Stimulated activated CD4-positive, alpha-beta T cell treated with anti-CD3 and anti-CD28 coated beads, TNF-alpha, amount 100 ng/mL, for 24 hours (primary cell): ENCODE measurements around the gene SAXO2.
"Not testable (repeated sequence)": the region's sequence is repeated elsewhere in the genome, so short reads cannot be mapped to it uniquely, and the experiment has no call there.

ENCODE experiments used
- DNase-seq, 3 experiments: peaks; one replicate each; pipeline ENCODE4 v3.0.0-alpha.2; 2020; ENCODE audit warnings: low read depth in 3 of 3

SAXO2 gene, protein sequence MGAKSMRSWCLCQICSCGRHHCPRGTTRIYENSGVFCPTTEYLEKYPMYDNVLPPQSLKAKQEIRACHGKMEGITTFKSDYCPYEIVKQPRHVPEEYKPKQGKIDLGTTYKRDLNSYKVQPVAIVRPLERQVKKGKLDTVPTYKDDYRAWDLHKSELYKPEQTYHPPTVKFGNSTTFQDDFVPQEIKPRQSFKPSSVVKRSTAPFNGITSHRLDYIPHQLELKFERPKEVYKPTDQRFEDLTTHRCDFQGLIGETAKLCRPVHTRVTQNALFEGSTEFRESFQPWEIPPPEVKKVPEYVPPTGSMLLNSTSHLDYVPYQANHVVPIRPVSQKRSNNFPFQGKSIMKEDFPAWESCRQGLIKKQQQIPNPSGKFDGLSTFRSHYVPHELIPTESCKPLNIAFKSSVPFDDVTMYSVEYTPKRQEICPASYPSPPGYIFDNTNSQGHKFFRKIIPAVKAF

DNA sequence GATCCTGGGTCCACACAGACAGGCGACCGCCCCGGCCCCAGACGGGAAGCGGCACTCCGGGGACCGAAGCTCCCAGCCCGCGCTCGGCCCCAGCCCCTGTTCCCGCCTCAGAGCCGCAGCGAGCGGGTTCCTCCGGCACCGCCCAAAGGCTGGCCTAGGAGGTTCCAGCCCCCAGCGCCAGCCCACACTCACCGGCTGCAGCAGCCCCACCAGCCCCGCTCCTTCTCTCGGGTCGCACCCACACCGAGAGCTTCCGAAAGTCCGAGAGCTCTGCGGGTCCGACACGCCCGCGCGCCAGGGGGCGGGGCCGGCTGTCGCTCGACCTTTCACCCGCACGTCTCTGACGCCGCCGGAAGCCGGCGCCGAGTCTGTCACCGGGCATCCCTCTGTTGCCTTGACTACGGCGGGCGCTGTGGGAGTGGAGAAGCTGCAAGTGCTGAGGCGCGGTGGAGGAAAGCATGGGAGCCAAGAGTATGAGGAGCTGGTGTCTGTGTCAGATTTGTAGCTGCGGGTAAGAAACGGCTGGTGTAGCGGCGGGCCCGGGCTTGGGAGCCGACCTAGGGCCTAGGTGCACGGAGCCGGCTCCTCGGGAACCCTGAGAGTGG, at the start of gene SAXO2, which contains the start of gene EFL1:
Gene SAXO2, plus strand, starts transcription at position 397 of the 605 bp plus-strand sequence. Its CDS starts 62 bp downstream, at position 459.
Gene EFL1, minus strand, starts transcription at position 313 of the 605 bp plus-strand sequence. CDS start 956 bp downstream, outside the sequence.
- peak; percentile 88 to 95 (median 89) for DNase-seq

DNA sequence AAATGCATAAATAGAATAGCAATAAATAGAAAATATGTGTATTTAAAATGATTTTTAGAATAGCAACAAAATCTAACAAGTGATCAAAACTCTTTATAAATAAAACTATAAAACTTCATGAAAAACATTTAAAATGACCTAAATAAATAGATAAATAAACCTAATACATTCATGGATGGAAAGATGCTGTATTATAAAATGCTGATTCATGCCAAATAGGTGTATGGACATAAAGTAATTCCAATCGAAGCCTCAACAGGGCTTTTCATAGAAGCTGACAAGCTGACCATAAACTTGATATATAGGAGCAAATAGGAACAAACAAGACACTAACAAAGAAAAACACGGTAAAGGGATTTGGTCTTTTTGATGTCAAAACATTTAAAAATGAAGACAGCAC, 46.5 kb upstream of the SAXO2 start:
- DNase-seq, result not testable (repeated sequence)

DNA sequence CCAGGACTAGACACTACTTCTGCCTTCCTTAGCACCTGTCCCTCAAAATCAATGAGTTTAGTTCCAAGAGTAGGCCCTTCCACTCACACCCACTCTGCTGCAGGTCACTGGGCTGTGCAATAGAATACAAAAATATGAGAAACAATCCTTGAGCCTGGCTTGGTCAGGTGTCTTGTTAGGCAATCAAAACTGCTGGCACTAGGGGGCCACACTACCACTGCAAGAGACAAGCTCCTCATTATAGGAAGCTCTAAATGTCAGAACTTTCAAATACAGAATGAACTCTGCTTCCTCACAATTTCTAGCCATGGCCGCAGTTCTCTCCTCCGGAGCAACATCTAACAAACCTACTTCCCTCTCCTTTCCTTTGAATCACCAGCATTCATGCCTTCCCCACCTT, 41.1 kb upstream of the SAXO2 start:
- DNase-seq, result peak in 1 of 3 experiments; percentile 4

DNA sequence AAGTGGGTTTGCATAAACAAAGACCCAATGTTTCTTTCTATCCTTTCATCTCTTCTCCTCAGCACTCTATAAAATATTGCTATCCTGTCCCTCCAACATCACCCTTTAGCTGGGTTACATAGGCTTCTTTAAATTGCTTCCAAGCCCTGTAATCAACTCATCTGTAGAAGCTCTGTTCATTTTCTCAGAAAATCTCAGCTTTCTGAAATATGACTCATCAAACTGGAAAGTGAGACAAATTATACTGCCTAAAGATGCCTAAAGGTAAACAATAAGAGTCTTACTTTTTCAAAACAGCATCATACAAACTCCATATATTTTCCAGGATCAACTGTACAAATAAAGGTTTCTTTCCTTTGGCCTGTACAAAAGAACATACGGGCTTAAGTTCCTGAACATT, 33.9 kb upstream of the SAXO2 start:
- DNase-seq, result no peak

DNA sequence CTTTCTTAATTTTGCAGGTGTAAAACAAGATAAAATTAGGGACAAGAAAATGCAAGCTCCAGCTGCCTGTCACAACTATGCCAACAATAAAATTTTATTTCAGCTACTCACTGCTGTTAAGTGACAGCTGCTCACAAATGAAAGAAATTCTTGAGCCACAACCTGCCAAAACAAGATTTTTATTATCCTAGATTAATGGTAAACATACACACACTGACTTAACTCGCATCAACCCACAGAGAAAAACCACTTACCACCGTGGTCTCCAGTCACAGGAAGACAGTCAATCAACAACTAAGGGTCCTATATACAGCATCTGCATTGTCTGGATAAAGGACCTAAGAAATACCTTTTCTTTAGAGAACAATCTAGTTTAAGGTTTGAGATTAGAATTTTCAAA, 31.4 kb upstream of the SAXO2 start:
- DNase-seq, result no peak

DNA sequence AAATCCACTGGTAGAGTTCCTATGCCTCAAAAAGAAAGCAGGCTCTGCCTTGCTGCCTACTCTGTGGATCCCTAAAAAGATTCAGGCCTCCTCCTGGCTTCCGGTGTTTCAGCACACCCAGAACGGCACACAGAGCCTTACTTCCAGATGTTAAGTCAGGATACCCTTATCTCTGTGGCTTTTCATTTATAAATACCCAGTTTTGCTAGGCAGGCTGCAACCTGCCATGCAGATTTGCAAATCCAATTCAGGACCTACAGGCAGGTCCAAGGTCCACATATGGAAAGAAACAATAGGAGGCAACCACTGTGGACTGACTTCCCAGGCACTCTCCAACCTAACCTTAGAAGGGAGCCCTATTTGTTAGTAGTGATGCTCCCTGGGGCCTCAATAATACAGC, 30.8 kb upstream of the SAXO2 start:
- DNase-seq, result no peak

DNA sequence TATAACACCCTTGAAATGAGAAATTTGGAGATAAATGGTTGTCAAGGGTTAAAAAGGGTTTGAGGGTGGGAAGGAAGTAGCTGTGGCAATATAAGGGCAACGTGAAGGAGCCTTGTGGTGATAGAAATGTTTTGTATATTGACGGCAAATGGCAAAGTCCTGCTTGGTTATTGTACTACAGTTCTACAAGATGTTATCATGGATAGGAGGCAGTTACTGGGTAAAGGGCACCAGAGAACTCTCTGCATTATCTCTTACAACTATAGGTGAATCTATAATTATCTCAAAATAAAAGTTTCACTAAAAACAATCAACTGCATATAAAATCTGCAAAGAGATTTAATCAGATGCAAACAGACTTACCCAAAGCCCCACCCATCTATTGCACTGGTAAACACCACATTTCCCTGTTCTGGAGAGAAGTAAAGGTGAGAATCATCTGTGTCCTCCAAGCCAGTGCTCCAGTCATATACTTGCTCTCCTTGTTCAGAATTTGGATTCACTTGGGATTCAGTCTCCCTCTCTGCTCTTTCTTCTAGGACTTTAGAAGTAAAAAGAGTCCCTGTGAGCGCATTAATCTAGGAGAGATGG, 24.6 kb upstream of the SAXO2 start:
- DNase-seq, result not testable (repeated sequence)

DNA sequence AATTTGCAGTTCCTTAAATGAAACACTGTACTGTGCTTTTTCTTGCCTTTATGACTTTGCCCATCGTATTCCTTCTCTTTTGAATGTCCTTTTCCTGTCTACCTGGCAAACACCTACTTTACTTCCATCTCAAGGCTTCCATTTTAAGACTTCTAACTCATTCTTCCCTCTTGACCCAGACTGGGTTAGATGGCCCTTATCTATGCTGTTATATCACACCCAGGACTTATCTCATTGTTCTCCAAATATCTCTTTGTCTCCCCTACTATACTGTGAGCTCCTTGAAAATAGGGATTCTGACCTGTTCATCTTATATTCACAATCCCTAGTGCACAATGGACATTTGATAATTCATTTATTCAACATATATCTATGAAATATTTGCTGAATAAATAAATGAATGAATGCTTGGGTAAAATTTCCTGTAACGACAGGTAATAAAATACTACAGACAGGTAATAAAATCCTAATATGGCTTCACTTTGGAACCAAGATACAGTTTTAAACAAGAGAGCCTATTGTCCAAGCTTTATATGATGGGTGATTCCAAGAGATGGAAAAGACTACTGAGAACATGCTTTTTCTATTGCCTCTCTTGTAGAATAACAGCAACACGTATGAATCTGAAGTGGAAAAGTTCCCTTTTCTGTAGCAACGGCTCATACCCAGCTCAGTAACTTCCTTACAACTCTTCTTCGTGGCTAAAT, 22.8 kb upstream of the SAXO2 start:
- DNase-seq, result no peak

DNA sequence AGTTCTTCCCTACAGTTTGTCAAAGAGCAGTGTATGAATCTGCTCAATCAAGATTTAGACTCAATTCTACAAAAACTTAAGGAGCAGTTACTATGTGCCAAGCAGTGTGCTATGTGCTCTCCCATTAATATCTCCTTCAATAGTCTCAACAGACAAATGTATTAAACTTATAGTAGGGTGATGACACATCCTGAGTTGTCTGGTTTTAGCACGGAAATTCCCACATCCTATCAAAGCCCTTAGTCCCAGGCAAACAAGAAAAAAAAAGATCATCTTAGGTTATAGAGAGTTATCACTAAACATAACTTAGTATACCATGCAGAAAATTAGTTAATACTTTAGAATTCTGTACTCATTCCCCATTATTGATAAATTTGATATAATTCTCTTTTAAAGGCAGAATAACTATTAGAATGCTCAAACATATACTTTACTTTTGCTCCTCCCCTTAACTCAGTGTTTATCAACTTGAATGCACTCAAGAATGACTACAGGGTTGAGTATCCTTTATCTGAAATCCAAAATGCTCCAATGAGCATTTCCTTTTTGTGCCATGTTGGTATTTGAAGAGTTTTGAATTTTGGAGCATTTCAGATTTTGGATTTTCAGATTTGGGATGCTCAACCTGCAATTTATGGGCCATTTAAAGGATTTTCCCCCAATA, 20.6 kb upstream of the SAXO2 start:
- DNase-seq, result not testable (repeated sequence)

DNA sequence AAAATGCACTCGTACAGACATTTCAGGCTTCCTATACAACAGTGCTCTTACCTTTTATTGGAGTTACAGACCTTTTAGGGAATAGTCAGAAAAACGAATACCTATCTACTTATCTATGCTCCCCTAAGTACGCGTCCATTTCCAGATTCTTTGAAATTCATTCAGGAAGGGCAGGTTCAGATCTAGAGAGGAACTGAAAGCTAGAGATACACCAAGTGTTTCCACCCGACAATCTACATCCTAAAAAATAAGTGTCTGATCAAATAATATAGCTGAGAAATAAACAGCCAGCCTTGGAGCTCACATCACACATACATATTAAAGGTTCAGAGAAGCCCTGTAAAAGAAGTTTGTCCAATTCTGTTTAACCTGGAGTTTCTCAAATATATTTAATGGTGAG, 19.0 kb upstream of the SAXO2 start:
- DNase-seq, result not testable (repeated sequence)

DNA sequence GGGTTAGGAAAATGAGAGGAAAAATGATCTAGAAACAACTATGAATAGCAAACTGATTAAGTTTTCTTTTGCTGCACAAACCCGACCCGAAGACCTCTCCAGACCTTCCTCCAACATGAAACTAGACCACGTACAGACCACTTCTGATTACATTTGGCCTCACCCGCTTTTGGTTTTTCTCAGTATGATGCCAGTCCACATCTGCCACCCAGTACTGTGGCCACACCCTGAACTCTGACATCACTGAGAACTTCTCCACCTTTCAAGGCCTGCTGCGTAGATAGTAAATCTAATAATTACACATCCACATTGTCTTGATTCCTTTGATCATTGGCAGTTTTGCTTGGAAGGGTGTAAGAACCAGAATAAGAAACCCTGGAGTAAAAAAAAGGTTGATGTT, 16.7 kb upstream of the SAXO2 start:
- DNase-seq, result not testable (repeated sequence)

DNA sequence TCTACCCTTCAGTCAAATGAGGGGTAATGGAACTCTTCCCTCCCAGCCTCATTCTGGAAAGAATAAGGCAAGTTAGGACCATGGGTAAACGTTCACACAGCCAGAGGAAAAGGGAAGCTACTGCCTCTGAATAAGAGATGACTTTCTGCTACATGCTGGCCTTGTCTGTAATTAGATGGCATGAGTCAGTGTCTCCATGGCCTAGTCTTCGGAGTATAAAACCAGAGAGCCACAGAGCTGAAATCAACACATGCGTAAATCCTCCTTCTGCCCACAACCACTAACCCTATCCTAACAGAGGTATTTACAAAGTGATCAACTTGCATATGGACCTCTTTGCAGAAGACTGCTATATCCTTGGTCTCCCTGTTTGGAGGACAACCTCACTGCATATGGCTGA, 14.4 kb upstream of the SAXO2 start:
- not testable (repeated sequence) for DNase-seq

DNA sequence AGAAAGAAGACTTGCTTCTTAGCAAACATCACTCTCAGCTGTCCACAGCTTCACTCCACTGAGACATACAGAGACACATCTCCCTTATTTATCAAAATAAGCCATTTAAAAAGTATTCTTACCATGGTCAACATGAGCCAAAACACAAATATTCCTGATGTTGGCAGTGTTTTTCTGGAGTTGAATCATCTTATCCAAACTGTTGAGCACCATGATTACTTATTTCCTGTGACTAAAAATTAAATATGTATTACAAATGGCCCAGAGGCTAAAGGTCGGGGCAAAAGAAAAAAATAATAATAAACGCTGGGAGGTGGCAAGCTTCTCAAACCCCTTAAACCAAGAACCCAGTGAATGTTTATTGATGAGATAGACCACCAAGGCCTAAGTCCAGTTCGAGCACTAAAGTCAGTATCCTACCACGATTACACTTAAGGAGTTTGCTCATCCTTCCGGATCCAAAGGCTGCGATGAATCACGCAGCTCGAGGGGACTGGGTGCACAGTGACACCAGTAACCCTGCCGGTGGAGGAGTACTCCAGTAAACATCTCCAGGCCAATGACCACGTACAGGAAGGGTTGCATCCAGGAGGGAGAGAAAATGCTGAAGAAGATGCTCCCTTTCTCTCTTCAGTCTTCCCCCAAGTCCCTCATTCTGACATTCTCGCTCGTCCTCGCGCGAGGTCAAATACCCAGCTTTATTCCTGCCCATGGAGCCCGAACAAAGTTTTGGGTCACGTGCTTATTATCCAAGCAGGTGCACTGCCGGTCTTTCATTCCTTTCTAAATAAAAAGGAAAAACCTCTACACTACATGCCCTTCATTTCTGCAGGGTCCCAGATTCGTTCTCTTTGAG, 824 bp upstream of the SAXO2 start:
- peak in 2 of 3 experiments; percentile 11 to 52 for DNase-seq

DNA sequence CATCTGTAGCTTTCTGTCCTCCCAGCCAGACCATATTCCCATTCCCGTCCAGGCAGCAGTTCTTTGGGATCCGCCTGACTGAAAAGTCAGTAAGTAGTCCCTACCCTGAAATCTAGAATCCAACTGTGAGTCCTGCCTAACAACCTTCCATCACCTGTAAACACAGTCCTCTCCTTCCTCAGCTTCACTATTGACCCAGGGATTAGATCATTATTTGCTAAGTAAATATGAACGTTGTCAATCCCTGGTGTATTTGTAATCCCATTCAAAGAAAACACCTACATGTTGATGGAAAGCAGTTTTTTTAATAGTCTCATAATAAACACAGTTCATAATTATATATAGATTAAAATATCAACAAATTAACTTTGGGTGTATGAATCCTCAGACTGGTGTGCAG, 732 bp downstream of the SAXO2 start:
- DNase-seq, result no peak

DNA sequence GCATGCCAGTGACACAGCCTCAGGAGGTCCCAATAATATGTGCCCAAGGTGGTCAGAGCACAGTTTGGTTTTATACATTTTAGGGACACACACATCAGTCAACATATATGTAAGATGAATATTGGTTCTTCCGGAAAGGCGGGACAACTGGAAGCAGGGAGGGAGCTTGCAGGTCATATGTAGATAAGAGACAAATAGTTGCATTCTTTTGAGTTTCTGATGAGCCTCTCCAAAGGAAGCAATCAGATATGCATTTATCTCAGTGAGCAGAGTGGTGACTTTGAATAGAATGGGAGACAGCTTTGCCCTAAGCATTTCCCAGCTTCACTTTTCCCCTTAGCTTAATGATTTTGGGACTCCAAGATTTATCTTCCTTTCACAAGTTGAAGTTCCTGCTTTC, 4.5 kb downstream of the SAXO2 start:
- DNase-seq, result not testable (repeated sequence)

DNA sequence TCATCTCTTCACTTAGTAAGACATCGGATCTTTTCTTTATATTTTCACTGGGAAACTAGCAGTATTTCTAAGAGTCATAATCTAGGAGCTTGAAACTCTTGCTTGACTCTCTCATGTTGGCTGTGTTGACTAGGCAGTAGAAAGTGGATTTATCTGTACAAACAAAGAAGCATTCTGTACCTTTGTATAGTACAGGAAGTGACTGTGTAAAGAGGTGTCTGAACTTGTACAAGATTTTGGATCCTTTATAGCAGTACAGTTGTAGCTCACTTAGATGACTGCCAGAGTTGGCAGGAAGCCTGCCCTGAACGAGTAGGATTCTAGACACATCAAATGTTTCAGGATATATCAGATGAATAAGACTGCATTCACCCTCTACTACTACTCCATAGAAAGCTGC, 5.8 kb downstream of the SAXO2 start:
- not testable (repeated sequence) for DNase-seq

DNA sequence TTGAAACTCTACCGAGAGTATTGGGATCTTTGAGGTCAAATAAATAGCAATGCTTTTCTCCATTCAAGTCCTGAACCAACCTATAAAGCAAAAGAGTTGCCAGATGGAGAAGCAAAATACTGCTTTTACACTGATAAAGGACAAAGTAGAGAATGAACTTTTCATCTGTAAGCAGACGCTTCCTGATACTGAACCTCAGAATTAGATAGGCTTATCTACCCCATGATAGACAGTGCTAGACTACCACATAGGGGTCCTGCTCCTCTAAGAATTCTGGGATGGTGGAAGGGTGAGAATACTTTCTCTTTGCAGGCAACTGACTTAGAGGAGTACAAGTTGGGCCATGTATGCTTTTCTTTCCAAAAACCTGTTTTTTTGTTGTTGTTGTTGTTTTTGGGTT, 9.5 kb downstream of the SAXO2 start:
- no peak for DNase-seq

DNA sequence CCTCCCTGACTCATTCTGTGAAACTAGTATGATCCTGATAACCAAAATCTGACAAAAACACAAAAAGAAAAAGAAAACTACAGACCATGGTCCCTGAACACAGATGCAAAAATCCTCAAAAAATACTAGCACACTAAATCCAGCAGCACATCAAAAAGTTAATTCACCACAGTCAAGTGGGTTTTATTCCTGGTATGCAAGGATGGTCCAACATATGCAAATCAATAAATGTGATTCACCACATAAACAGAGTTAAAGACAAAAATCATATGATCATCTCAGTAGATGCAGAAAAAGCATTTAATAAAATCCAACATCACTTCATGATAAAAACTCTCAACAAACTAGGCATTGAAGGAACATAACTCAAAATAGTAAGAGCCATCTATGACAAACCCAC, 12.8 kb downstream of the SAXO2 start:
- no peak for DNase-seq

DNA sequence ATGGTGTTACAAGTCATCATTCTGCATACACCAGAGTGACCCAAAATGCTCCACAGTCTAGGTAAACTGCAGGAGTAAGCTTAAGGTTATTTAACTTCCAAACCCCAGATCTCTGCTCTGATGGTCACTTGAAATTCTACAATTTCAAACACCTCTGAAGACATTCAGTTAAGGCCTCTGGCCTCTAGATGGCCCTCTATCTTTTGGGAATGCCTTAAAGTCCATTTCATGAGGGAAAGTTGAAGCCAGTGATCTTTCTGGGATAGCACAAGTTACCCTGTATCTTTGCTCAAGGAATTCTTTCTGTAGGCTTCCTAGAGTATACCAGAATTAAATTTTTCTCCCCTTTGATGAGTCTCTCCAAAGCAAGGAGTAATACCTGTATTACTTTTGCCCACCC, 18.7 kb downstream of the SAXO2 start:
- DNase-seq, result not testable (repeated sequence)

DNA sequence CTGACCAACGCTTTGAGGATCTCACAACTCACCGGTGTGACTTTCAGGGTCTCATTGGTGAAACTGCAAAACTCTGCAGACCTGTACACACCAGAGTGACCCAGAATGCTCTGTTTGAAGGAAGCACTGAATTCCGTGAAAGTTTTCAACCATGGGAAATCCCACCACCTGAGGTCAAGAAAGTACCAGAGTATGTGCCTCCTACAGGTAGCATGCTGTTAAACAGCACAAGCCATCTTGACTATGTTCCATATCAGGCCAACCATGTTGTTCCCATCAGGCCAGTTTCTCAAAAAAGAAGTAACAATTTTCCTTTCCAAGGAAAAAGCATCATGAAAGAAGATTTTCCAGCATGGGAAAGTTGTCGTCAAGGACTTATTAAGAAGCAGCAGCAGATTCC, 19.8 kb downstream of the SAXO2 start:
- DNase-seq, result not testable (repeated sequence)
